ENCODE results near the gene CARS1.

CARS1 gene

DNA sequence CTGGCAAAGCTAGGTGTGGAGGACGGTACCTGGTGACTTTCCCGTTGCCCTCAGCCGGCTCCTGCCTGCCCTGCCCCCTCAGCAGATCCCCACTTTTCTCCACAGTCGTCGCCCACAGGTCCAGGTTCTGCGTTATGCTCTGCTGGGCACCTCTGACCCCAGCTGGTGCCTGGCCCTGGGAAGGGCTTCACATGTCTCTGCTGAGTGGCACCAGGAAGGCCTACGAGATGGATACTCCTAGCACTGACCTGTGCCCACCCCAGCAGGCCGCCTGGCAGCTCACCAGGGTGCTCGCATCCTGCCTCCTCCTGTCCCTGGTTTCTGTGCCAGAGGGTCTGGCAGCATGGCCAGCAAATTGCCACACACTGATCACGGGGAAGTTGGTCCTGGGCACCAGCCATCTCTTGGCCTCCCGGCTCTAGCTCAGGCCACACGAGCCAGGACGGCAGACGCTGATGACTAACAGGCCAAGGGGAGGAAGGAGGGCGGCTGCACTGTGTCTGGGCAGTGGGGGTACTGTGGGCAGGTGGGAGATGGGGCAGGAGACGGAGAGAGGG, 13.8 kb downstream of the CARS1 start:
- no peak for TF ChIP-seq TAF1 (IDR thresholded peaks at IDR 0.05; ENCODE audit: borderline replicate concordance, insufficient read depth, low read length)
- TF ChIP-seq FOXP2 (optimal IDR thresholded peaks at IDR 0.05; ENCODE audit: borderline replicate concordance, extremely low read depth, extremely low read length, insufficient read depth) = no peak
- TF ChIP-seq, protein P1, sequence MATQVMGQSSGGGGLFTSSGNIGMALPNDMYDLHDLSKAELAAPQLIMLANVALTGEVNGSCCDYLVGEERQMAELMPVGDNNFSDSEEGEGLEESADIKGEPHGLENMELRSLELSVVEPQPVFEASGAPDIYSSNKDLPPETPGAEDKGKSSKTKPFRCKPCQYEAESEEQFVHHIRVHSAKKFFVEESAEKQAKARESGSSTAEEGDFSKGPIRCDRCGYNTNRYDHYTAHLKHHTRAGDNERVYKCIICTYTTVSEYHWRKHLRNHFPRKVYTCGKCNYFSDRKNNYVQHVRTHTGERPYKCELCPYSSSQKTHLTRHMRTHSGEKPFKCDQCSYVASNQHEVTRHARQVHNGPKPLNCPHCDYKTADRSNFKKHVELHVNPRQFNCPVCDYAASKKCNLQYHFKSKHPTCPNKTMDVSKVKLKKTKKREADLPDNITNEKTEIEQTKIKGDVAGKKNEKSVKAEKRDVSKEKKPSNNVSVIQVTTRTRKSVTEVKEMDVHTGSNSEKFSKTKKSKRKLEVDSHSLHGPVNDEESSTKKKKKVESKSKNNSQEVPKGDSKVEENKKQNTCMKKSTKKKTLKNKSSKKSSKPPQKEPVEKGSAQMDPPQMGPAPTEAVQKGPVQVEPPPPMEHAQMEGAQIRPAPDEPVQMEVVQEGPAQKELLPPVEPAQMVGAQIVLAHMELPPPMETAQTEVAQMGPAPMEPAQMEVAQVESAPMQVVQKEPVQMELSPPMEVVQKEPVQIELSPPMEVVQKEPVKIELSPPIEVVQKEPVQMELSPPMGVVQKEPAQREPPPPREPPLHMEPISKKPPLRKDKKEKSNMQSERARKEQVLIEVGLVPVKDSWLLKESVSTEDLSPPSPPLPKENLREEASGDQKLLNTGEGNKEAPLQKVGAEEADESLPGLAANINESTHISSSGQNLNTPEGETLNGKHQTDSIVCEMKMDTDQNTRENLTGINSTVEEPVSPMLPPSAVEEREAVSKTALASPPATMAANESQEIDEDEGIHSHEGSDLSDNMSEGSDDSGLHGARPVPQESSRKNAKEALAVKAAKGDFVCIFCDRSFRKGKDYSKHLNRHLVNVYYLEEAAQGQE (IDR thresholded peaks at IDR 0.05; ENCODE audit: insufficient read depth in 1 of 2, low read depth in 2 of 2, low read length in 2 of 2) = no peak
- no peak for TF ChIP-seq SIN3A (IDR thresholded peaks at IDR 0.05; ENCODE audit: borderline replicate concordance, insufficient read depth, low read length)
- no peak for TF ChIP-seq POLR2AphosphoS5 (IDR thresholded peaks at IDR 0.05; ENCODE audit: low read depth, low read length)

DNA sequence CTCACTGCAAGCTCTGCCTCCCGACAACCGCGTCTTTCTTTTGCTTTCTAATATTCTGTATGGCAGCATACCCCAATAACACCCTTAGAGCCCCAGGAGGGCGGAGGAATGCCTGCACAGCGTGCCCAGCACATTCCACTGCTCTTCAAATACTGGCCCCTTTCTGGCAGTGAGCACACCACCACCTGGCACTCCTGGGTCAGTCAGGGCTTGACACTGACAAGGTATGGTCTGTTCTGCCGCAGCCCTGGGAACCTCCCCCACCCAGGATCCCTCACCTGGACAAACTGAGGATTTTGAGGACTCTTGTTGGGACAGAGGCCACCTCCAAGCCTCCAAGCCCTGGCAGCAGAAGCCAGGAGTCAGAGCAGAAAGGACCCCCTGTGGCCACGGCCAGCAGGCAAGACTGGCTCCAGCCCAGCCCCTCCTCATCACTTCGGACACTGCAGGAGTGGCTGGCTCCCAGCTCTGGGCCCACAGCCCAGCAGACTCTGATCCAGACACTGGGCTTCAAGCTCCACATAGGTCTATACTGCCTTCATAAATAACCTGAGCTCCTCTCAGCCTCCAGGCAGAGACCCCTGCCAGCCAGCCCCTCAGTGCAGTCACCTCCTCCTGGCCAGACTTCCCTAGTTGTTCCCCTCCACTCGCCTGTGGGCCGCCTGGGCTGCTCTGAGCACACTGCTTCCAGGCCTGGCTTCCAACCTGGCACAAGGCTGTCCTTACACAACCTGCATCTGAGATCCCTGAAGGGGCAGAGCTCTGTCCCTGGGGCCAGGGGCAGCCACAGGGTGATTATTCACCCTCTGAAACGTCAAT, 14.5 kb downstream of the CARS1 start:
- TF ChIP-seq TAF1 (IDR thresholded peaks at IDR 0.05; ENCODE audit: borderline replicate concordance, insufficient read depth, low read length) (no peak), FOXP2 (optimal IDR thresholded peaks at IDR 0.05; ENCODE audit: borderline replicate concordance, extremely low read depth, extremely low read length, insufficient read depth) (no peak), POLR2AphosphoS5 (IDR thresholded peaks at IDR 0.05; ENCODE audit: low read depth, low read length) (no peak), SIN3A (IDR thresholded peaks at IDR 0.05; ENCODE audit: borderline replicate concordance, insufficient read depth, low read length) (no peak)
- TF ChIP-seq, protein P1 (IDR thresholded peaks at IDR 0.05; ENCODE audit: insufficient read depth in 1 of 2, low read depth in 2 of 2, low read length in 2 of 2) = no peak

DNA sequence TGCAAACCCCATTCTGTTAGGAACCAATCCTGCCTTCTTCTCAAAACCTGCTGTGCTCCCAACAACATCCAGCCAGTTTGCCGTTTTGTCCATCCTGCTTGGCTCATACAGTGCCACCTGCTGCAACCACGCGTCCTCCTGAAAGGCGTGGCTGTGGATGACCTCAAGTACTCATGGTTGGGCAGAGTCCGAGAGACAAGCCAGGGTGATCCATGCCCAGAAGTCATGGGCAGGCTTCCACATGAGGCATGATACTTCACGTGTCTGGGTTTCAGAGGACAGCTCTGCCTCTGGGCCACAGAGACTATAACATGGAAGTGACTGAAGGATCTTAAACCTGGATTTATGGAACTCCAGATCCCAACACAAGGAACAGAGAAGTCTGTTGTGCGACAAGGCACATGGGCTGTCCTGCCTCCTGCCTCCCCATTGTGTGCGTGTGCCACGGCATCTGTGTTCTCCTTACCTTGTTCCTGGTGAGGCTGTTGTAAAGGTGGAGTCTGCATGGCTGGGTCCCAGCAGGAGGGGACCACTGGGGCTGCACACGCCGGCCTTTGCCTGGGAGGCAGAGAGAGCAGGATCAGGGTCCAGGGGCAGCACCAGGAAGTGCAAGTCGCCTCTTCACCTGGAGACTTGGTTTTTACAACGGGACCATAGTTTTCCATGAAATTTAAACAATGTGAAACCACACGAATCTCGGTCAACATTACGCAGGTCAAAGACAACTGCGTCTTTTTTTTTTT, 15.4 kb downstream of the CARS1 start:
- TF ChIP-seq SIN3A (IDR thresholded peaks at IDR 0.05; ENCODE audit: borderline replicate concordance, insufficient read depth, low read length) (no peak), FOXP2 (optimal IDR thresholded peaks at IDR 0.05; ENCODE audit: borderline replicate concordance, extremely low read depth, extremely low read length, insufficient read depth) (no peak), TAF1 (IDR thresholded peaks at IDR 0.05; ENCODE audit: borderline replicate concordance, insufficient read depth, low read length) (no peak), POLR2AphosphoS5 (IDR thresholded peaks at IDR 0.05; ENCODE audit: low read depth, low read length) (no peak)
- TF ChIP-seq, protein P1 (IDR thresholded peaks at IDR 0.05; ENCODE audit: insufficient read depth in 1 of 2, low read depth in 2 of 2, low read length in 2 of 2) = no peak

DNA sequence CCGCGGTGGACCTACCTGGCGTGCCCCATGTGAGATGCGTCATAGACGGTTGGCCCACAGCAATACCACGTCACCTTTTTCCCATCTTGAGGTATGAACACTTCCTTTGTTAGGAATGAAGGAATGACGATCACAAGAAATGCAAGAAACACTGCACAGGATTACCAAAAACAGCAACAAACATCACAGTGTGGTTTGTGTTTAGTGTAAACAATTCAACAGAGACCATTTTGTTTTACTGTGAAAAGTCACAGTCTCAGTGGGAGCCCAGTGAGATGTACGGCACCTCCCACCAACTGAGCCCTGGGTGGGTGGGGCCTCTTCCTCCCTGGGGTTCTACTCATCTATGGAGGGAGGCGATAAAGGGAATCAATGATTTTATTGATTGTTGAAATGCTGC, 16.3 kb downstream of the CARS1 start:
- TF ChIP-seq, protein P1 (IDR thresholded peaks at IDR 0.05; ENCODE audit: insufficient read depth in 1 of 2, low read depth in 2 of 2, low read length in 2 of 2) = no peak
- TF ChIP-seq FOXP2 (optimal IDR thresholded peaks at IDR 0.05; ENCODE audit: borderline replicate concordance, extremely low read depth, extremely low read length, insufficient read depth) (no peak), TAF1 (IDR thresholded peaks at IDR 0.05; ENCODE audit: borderline replicate concordance, insufficient read depth, low read length) (no peak), SIN3A (IDR thresholded peaks at IDR 0.05; ENCODE audit: borderline replicate concordance, insufficient read depth, low read length) (no peak), POLR2AphosphoS5 (IDR thresholded peaks at IDR 0.05; ENCODE audit: low read depth, low read length) (no peak)
